GM12874 (cell line): ENCODE results near the gene POLN.

Experiments used
- TF ChIP-seq, protein P1 (sequence below): IDR thresholded peaks from 2 replicates; pipeline ENCODE4 v1.5.1; 2011; ENCODE audit warnings: low read depth, mild to moderate bottlenecking, control low read depth, low read length, moderate library complexity; ENCODE audit not compliant: insufficient read depth

POLN gene

DNA sequence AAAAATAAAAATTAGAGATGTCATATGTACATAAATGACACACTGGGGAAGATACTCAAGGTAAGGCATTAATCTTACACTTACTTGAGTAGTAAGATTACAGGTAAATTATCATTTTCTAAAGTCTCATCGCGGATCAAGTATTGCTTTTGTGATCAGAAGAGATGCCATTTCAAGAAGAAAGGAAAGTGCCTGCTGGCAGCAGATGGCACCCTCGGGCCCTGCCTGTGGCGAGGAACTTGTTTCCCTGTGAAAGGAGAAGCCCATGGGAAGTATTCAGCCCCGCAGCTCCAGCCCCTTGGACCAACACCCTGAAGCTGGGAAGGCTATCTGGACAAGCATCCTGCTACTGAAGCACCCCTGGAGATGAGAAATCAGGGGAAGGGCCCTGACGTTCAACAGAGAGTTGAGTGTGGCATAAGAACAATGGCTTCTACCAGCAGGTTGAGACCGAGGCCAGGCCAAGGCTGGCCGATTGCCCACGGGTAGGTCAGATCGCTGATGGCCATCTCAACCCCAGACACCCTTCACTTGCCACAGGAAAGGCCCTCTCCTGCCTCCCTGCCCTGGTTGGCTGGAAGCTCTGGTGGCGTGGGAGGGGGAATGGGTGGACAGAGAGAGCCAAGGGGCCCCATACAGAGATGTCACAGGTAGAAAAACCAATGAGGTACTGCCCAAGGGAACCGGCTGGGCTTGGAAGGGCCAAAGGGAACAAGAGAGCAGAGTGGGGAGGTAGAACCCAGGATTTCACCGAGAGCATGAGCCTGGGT, 38.8 kb upstream of the POLN start:
- TF ChIP-seq, protein P1, sequence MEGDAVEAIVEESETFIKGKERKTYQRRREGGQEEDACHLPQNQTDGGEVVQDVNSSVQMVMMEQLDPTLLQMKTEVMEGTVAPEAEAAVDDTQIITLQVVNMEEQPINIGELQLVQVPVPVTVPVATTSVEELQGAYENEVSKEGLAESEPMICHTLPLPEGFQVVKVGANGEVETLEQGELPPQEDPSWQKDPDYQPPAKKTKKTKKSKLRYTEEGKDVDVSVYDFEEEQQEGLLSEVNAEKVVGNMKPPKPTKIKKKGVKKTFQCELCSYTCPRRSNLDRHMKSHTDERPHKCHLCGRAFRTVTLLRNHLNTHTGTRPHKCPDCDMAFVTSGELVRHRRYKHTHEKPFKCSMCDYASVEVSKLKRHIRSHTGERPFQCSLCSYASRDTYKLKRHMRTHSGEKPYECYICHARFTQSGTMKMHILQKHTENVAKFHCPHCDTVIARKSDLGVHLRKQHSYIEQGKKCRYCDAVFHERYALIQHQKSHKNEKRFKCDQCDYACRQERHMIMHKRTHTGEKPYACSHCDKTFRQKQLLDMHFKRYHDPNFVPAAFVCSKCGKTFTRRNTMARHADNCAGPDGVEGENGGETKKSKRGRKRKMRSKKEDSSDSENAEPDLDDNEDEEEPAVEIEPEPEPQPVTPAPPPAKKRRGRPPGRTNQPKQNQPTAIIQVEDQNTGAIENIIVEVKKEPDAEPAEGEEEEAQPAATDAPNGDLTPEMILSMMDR: no peak

DNA sequence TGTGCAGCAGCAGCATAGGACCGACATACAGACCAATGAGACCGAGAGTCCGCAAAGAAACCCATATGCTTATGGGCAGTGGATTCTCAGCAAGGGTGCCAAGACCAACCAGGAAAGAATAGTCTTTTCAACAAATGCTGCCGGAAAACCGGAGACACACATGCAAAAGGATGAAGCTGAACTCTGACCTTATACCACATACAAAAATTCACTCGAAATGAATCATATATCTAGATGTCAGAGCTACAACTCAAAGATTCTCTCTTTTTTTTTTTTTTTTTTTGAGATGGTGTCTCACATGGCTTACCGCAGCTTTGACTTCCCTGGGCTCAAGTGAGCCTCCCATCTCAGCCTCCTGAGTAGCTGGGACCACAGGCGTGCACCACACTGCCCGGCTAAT, 36.0 kb upstream of the POLN start:
- TF ChIP-seq, protein P1: no peak

DNA sequence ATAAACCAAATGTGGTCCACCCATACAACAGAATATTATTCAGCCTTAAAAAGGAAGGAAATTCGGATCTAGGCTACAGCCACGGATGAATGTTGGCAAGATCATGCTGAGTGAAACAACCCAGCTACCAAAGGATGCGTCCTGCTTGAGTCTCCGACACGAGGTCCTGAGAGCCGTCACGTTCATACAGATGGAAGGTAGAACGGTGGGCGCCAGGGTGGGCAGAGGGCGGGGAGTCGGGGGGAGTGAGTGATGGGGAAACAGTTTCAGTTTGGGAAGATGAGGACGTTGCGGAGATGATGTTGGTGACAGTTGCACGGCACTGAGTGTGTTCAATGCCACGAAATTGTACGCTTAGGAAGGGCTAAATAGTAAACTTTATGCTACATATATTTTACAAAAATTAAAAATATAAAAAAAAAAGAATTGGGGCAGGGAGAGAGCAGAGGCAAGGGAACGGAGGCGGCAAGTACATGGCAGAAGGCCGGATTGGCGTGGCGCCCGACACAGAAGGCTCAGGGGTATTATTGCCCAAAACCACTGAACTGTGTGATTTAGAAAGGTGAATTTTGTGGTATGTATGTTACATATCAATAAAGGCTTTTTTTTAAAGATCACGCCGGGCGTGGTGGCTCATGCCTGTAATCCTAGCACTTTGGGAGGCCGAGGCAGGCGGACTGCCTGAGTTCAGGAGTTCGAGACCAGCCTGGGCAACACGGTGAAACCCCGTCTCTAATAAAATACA, 34.8 kb upstream of the POLN start:
- TF ChIP-seq, protein P1: no peak

- TF ChIP-seq, protein P1: no peak
Measured at GRCh38 chr4:2275546-2276251, 33.8 kb upstream of the POLN start.

DNA sequence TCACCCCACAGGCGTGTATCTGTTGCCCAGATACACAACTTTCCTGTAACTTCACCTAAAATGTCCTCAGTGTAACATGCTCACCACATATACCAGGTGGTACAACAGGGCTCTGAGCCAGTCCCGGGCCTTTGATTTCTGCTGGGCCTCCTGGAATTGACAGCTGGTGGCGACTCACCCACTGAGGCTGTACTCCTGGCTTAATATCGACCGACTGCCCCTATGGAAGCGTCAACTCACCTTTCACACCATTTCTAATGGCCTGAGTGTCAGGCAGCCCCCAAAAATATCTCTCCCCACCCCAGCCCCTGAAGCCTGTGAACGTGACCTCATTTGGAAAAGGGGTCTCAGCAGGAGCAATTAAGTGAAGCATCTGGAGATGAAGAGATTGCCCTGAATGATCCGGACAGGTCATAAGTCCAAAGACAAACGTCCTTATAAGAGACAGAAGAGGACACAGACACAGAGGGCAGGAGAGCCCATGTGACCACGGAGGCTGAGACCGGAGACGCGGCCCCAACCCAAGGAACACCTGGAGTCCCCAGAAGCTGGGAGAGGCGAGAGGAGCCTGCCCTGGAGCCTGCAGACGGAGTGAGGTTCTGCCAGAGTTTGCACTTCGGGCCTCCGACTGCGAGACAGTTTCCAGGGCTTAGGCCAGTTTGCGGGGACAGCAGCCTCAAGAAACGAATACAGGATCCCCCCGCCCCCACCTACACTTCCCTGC, 32.6 kb upstream of the POLN start:
- TF ChIP-seq, protein P1: no peak

DNA sequence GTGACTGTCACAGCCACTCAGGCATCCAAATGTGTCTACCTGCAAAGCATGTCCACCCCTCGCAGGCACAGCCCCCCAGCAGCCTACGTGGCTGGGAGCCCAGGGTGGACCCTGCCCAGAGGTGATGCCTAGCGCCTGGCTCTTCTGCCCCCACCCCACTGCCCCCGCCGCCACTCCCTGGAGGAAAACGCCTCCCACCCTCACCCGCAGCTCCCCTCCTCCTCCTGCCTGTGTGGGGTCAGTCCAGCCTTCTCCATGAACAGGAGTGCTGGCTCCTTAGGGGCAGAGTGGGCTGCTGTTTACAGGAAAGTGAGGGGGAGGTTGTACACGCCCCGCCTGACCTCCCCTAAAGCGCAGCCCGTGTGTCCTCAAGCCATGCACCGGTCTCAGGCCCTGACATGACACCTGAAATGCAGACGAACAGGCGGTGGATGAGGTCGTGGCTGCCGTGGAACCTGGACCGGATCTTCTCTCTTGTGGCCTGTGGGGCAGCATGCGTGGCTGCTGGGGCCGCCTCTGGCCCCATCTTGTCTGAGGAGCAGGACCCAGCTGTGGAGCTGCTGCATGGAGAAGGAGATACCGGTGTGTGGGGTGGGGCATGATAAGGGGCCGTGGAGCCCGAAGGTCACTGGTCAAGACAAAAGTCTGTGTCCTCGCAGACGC, 31.9 kb upstream of the POLN start:
- TF ChIP-seq, protein P1: no peak

DNA sequence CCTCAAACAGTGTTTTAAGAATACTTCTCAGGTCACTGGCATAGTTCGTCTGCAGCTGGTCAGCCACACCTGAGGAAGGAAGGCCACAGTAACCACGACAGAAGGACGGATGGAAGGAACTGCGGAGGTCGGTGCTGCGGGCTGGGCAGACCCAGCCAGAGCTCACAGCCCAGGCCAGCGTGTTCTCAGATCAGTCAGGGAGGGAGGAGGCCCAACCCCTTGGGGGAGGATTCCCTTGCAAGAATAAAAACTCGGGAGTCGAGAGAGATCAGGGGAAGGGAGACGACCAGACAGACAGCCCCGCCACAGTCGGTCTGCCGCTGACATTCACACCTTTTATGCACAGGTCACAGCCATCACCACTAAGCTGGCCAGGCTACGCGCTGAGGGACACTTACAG, 31.3 kb upstream of the POLN start:
- TF ChIP-seq, protein P1: no peak
